Keratinocyte (primary cell): ENCODE data around the gene SH2D1B. TPM values are rescaled to one million over a fixed set of nuclear protein-coding genes. Genes with fewer than 3 reads are reported as not detected.

Source experiments
- DNase-seq: peaks from one replicate; pipeline ENCODE4 v3.0.0-alpha.2; 2011; ENCODE audit warnings: low read depth, missing footprints, low spot score
- FAIRE-seq: peaks from 2 replicates; lab custom pipeline; 2011; peaks lifted over from hg19 to GRCh38; lab: Jason Lieb, UNC
- H2AFZ ChIP-seq: 2 replicates; pipeline ENCODE4 v1.6.0; 2012; ENCODE audit warnings: low read length, control low read depth, inconsistent platforms; ENCODE audit not compliant: control insufficient read depth
- H3K27ac ChIP-seq: 2 replicates; pipeline ENCODE4 v1.5.1; 2011; ENCODE audit warnings: low read length; ENCODE audit not compliant: control insufficient read depth, insufficient read depth
- H3K27me3 ChIP-seq: 3 replicates; pipeline ENCODE4 v1.6.0; 2011; ENCODE audit warnings: low read length; ENCODE audit not compliant: control insufficient read depth, insufficient read depth; ENCODE audit errors: extremely low read depth
- H3K36me3 ChIP-seq, 2 experiments: 2 replicates in 1 of 2; 3 replicates in 1 of 2; pipeline ENCODE4 v1.5.1; 2011; ENCODE audit warnings: low read length in 2 of 2, mild to moderate bottlenecking in 1 of 2; ENCODE audit not compliant: control insufficient read depth in 2 of 2, insufficient read depth in 2 of 2; ENCODE audit errors: extremely low read depth in 1 of 2
- H3K4me1 ChIP-seq: 3 replicates; pipeline ENCODE4 v1.5.1; 2011; ENCODE audit warnings: low read length; ENCODE audit not compliant: control insufficient read depth, insufficient read depth; ENCODE audit errors: extremely low read depth
- H3K4me2 ChIP-seq: 3 replicates; pipeline ENCODE4 v1.6.0; 2011; ENCODE audit warnings: low read depth, low read length; ENCODE audit not compliant: control insufficient read depth, insufficient read depth; ENCODE audit errors: extremely low read depth
- H3K4me3 ChIP-seq, 3 experiments: fragments of 200-600 bp in 1 of 3; sonication (generic) in 1 of 3; 2 replicates in 2 of 3; 3 replicates in 1 of 3; pipeline ENCODE4 v1.5.1; 2011 to 2016; ENCODE audit warnings: low read length in 3 of 3, mild to moderate bottlenecking in 3 of 3, control low read depth in 2 of 3, inconsistent platforms in 1 of 3, low read depth in 1 of 3, mixed read lengths in 1 of 3, mixed run types in 1 of 3, moderate library complexity in 1 of 3; ENCODE audit not compliant: control insufficient read depth in 2 of 3, insufficient read depth in 2 of 3; ENCODE audit errors: extremely low read depth in 1 of 3
- H3K79me2 ChIP-seq: 2 replicates; pipeline ENCODE4 v1.6.0; 2012; ENCODE audit warnings: low read length; ENCODE audit not compliant: control insufficient read depth, insufficient read depth
- H3K9ac ChIP-seq: 3 replicates; pipeline ENCODE4 v1.6.0; 2011; ENCODE audit warnings: low read length; ENCODE audit not compliant: control insufficient read depth, insufficient read depth; ENCODE audit errors: extremely low read depth
- H3K9me1 ChIP-seq: 3 replicates; pipeline ENCODE4 v1.6.0; 2011; ENCODE audit warnings: low read length; ENCODE audit not compliant: control insufficient read depth, insufficient read depth; ENCODE audit errors: extremely low read depth
- H3K9me3 ChIP-seq: 2 replicates; pipeline ENCODE4 v1.5.1; 2012; ENCODE audit warnings: low read depth, low read length; ENCODE audit not compliant: control insufficient read depth
- H4K20me1 ChIP-seq: 3 replicates; pipeline ENCODE4 v1.6.0; 2011; ENCODE audit warnings: low read length; ENCODE audit not compliant: control insufficient read depth, insufficient read depth; ENCODE audit errors: extremely low read depth
- CTCF ChIP-seq, 3 experiments: IDR thresholded peaks in 1 of 3; conservative IDR thresholded peaks in 1 of 3; optimal IDR thresholded peaks in 1 of 3; 2 replicates in 2 of 3; 3 replicates in 1 of 3; pipeline versions ENCODE3 to v1.5.1; 2011; ENCODE audit warnings: low read length in 3 of 3, mild to moderate bottlenecking in 3 of 3, moderate library complexity in 2 of 3, control low read depth in 1 of 3, inconsistent platforms in 1 of 3; ENCODE audit not compliant: insufficient read depth in 2 of 3; ENCODE audit errors: extremely low read depth in 1 of 3
- EZH2 ChIP-seq: IDR thresholded peaks from one replicate; pipeline ENCODE4 v1.6.1; 2012; ENCODE audit warnings: inconsistent platforms, mild to moderate bottlenecking, low read length, moderate library complexity
- dilution Hi-C: fragments of 300-500 bp; cut with MboI; formaldehyde crosslinking; loops from one replicate; pipeline ENCODE4 v1.7.0; 2020; ENCODE audit warnings: low sequenced_read_pairs; ENCODE audit not compliant: extremely low pct_ligation_motif_present
- polyA plus RNA-seq, 5 experiments: library from polyadenylated mRNA; depleted of rRNA in 3 of 5; stranded (reverse) in 3 of 5; stranded (forward) in 1 of 5; unstranded in 1 of 5; fragments of >200 nt; gene quantifications; 1 replicate in 1 of 5; 2 replicates in 3 of 5; 3 replicates in 1 of 5; pipeline versions ENCODE4 v1.2.1 to v1.2.3, GENCODE V29; 2011 to 2012; ENCODE audit warnings: missing spikeins in 2 of 5, low read depth in 1 of 5, low replicate concordance in 1 of 5

Gene SH2D1B
- polyA plus RNA-seq, 1 donor (not counting 4 experiments of a cell fraction or from before 2014, with no cell fraction given) = not detected

DNA sequence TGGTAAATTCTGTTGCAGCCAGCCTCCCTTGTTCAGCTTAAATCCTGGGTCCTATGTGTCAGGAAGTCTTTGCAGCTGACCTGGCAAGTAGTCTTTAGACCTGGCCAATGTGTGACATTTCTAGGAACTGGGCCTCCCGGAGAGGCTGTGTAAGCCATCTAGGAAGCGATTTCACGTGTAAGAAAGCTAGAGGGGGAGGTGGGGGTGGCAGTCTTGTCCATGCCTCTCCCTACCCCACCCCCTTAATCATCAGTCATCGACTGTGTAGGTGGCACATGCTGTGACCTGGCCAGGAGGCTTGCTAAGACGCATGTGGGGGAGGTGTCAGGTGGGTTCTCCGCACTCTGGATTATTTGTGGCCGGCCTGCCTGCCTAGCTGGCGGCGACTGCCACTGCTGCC lies 22.0 kb downstream of the SH2D1B start:
- H3K4me1 ChIP-seq = peaks cover 12% of the 10 kb centered on the region

GRCh38 chr1:162389021-162389818 lies 22.7 kb downstream of the SH2D1B start:
- no peaks in the 10 kb centered on the region for H3K9me3 ChIP-seq
- dilution Hi-C loops = no loop called here
- no peaks in the 10 kb centered on the region for H3K27me3 ChIP-seq
- H3K27ac ChIP-seq = no peak overlapping the region
- H3K9me1 ChIP-seq = no peaks in the 10 kb centered on the region
- H2AFZ ChIP-seq = no peak overlapping the region
- no peaks in the 10 kb centered on the region for H3K79me2 ChIP-seq
- TF ChIP-seq EZH2 (no peak), CTCF (optimal IDR thresholded peaks at IDR 0.05 in 1 of 3, IDR thresholded peaks at IDR 0.05 in 1 of 3, conservative IDR thresholded peaks at IDR 0.05 in 1 of 3; ENCODE audit: extremely low read depth in 1 of 3, insufficient read depth in 2 of 3, low read length in 3 of 3) (no peak)
- H3K4me1 ChIP-seq = peaks cover 12% of the 10 kb centered on the region
- H3K9ac ChIP-seq = no peak overlapping the region
- no peak overlapping the region for H3K4me3 ChIP-seq
- H4K20me1 ChIP-seq = no peaks in the 10 kb centered on the region
- peak overlapping the region; percentile 56 for H3K4me2 ChIP-seq
- DNase-seq = no peak
- FAIRE-seq = no peak
- no peaks in the 10 kb centered on the region for H3K36me3 ChIP-seq

More for the DNA sequence above, 22.0 kb downstream of the SH2D1B start:
- Histone ChIP-seq H2AFZ (no peak overlapping the region), H3K27ac (no peak overlapping the region), H4K20me1 (no peaks in the 10 kb centered on the region), H3K79me2 (no peaks in the 10 kb centered on the region), H3K9me1 (no peaks in the 10 kb centered on the region), H3K4me3 (no peak overlapping the region), H3K27me3 (no peaks in the 10 kb centered on the region), H3K36me3 (no peaks in the 10 kb centered on the region), H3K9me3 (no peaks in the 10 kb centered on the region), H3K9ac (no peak overlapping the region), H3K4me2 (no peak overlapping the region)
- dilution Hi-C loops = no loop called here
- FAIRE-seq (no peak), DNase-seq (no peak)
- TF ChIP-seq EZH2 (no peak), CTCF (optimal IDR thresholded peaks at IDR 0.05 in 1 of 3, IDR thresholded peaks at IDR 0.05 in 1 of 3, conservative IDR thresholded peaks at IDR 0.05 in 1 of 3; ENCODE audit: extremely low read depth in 1 of 3, insufficient read depth in 2 of 3, low read length in 3 of 3) (no peak)
